SU-DHL-6 (cell line): Measurements from ENCODE around the gene SLX4IP.

Experiments
- H2AFZ ChIP-seq: fragments of 200-600 bp; sonication (generic); 2 replicates; pipeline ENCODE4 v1.6.1; 2014; ENCODE audit warnings: low read depth, mild to moderate bottlenecking, moderate library complexity, mixed read lengths, antibody characterized with exemption, low read length; ENCODE audit not compliant: severe bottlenecking
- H3F3A ChIP-seq: fragments of 200-600 bp; shearing (Covaris generic); 2 replicates; pipeline ENCODE4 v1.6.0; 2016; ENCODE audit warnings: antibody characterized with exemption, mild to moderate bottlenecking; ENCODE audit not compliant: insufficient read depth
- H3K27ac ChIP-seq: fragments of 200-600 bp; sonication (generic); 2 replicates; pipeline ENCODE4 v1.5.1; 2016; ENCODE audit warnings: low read depth, mild to moderate bottlenecking, low read length, moderate library complexity, mixed read lengths
- H3K27me3 ChIP-seq: fragments of 200-600 bp; sonication (generic), shearing (Covaris generic); 2 replicates; pipeline ENCODE4 v1.6.0; 2014; ENCODE audit warnings: mild to moderate bottlenecking, low read length
- H3K36me3 ChIP-seq: fragments of 200-600 bp; sonication (generic); 2 replicates; pipeline ENCODE4 v1.6.1; 2014; ENCODE audit warnings: mild to moderate bottlenecking, low read length, mixed read lengths
- H3K4me2 ChIP-seq: fragments of 300-600, 200-600 bp; shearing (Covaris generic), sonication (generic); 2 replicates; pipeline ENCODE4 v1.6.0; 2014; ENCODE audit warnings: low read length, low read depth, mild to moderate bottlenecking; ENCODE audit not compliant: poor library complexity, severe bottlenecking
- H3K4me3 ChIP-seq: fragments of 200-600 bp; sonication (generic); 2 replicates; pipeline ENCODE4 v1.5.1; 2014; ENCODE audit warnings: antibody characterized with exemption, low read length, mild to moderate bottlenecking, mixed read lengths; ENCODE audit not compliant: insufficient read depth, poor library complexity, severe bottlenecking
- H3K79me2 ChIP-seq: fragments of 200-600 bp; sonication (generic); 2 replicates; pipeline ENCODE4 v1.6.1; 2014; ENCODE audit warnings: mild to moderate bottlenecking, low read length, moderate library complexity; ENCODE audit not compliant: insufficient read depth
- H3K9ac ChIP-seq: fragments of 200-600 bp; sonication (generic); 2 replicates; pipeline ENCODE4 v1.7.0; 2014; ENCODE audit warnings: mild to moderate bottlenecking, low read length
- H3K9me2 ChIP-seq: fragments of 200-600 bp; sonication (generic); replicated peaks from 2 replicates; pipeline ENCODE4 v1.6.1; 2014; ENCODE audit warnings: low read length; ENCODE audit not compliant: insufficient read depth
- H3K9me3 ChIP-seq: fragments of 200-600 bp; sonication (generic); 2 replicates; pipeline ENCODE4 v1.6.1; 2014; ENCODE audit warnings: low read length, mixed read lengths; ENCODE audit not compliant: insufficient read depth
- H4K20me1 ChIP-seq: fragments of 200-600 bp; sonication (generic); 2 replicates; pipeline ENCODE4 v1.6.1; 2014; ENCODE audit warnings: low read depth, mild to moderate bottlenecking, antibody characterized with exemption, low read length, moderate library complexity, mixed read lengths
- CTCF ChIP-seq: fragments of 200-600 bp; sonication (generic); IDR thresholded peaks from one replicate; pipeline ENCODE4 v1.5.1; 2017; ENCODE audit warnings: antibody characterized with exemption, mild to moderate bottlenecking, low read length, moderate library complexity; ENCODE audit not compliant: insufficient read depth, poor library complexity, severe bottlenecking
- EZH2phosphoT487 ChIP-seq: fragments of 200-600 bp; sonication (generic), shearing (Covaris generic); conservative IDR thresholded peaks from 2 replicates; pipeline ENCODE4 v1.6.1; 2018; ENCODE audit warnings: mild to moderate bottlenecking, antibody characterized with exemption, low read length, moderate library complexity, mixed read lengths

SLX4IP gene

GRCh38 chr20:10522328-10522727 lies 87.2 kb downstream of the SLX4IP start:
- H3K27ac ChIP-seq: no peak overlapping the region
- no peaks in the 10 kb centered on the region; the same call in 1 of the 2 replicates for H4K20me1 ChIP-seq
- H3K4me2 ChIP-seq: no peak overlapping the region

GRCh38 chr20:10523443-10523842 lies 88.3 kb downstream of the SLX4IP start:
- no peak overlapping the region for H3K4me3 ChIP-seq
- peaks cover 11% of the 10 kb centered on the region; the same call in 1 of the 2 replicates for H3K79me2 ChIP-seq
- H3K27ac ChIP-seq: no peak overlapping the region

More at GRCh38 chr20:10522328-10522727, 87.2 kb downstream of the SLX4IP start:
- Histone ChIP-seq H3K27me3 (no peaks in the 10 kb centered on the region), H3K36me3 (no peaks in the 10 kb centered on the region), H3F3A (no peaks in the 10 kb centered on the region), H3K9me3 (no peaks in the 10 kb centered on the region), H3K9me2 (no peaks in the 10 kb centered on the region), H2AFZ (no peak overlapping the region), H3K4me3 (no peak overlapping the region), H3K79me2 (peaks cover 11% of the 10 kb centered on the region; the same call in 1 of the 2 replicates), H3K9ac (no peak overlapping the region)
- TF ChIP-seq EZH2phosphoT487 (no peak), CTCF (no peak)

GRCh38 chr20:10524034-10524476 lies 89.0 kb downstream of the SLX4IP start:
- Histone ChIP-seq H3K27me3 (no peaks in the 10 kb centered on the region), H3K4me3 (no peak overlapping the region), H4K20me1 (no peaks in the 10 kb centered on the region; the same call in 1 of the 2 replicates), H3K4me2 (no peak overlapping the region), H3F3A (no peaks in the 10 kb centered on the region), H3K9me2 (no peaks in the 10 kb centered on the region), H3K36me3 (no peaks in the 10 kb centered on the region), H3K27ac (no peak overlapping the region), H3K9me3 (no peaks in the 10 kb centered on the region), H3K9ac (no peak overlapping the region), H2AFZ (no peak overlapping the region), H3K79me2 (peaks cover 11% of the 10 kb centered on the region; the same call in 1 of the 2 replicates)
- TF ChIP-seq EZH2phosphoT487: no peak

More at GRCh38 chr20:10523443-10523842, 88.3 kb downstream of the SLX4IP start:
- no peak for TF ChIP-seq EZH2phosphoT487
- no peak for TF ChIP-seq CTCF
- Histone ChIP-seq H3K9me3 (no peaks in the 10 kb centered on the region), H3K9ac (no peak overlapping the region), H3K4me2 (no peak overlapping the region), H3K36me3 (no peaks in the 10 kb centered on the region), H4K20me1 (no peaks in the 10 kb centered on the region; the same call in 1 of the 2 replicates), H2AFZ (no peak overlapping the region), H3K9me2 (no peaks in the 10 kb centered on the region), H3F3A (no peaks in the 10 kb centered on the region), H3K27me3 (no peaks in the 10 kb centered on the region)

- no peak overlapping the region for H2AFZ ChIP-seq
- H3F3A ChIP-seq: no peaks in the 10 kb centered on the region
- H3K27ac ChIP-seq: no peak overlapping the region
- H3K36me3 ChIP-seq: no peaks in the 10 kb centered on the region
- H3K4me3 ChIP-seq: no peak overlapping the region
- TF ChIP-seq CTCF (no peak), EZH2phosphoT487 (no peak)
- H4K20me1 ChIP-seq: no peaks in the 10 kb centered on the region; the same call in 1 of the 2 replicates
- H3K27me3 ChIP-seq: no peaks in the 10 kb centered on the region
- no peak overlapping the region for H3K9ac ChIP-seq
- H3K4me2 ChIP-seq: no peak overlapping the region
- H3K9me2 ChIP-seq: no peaks in the 10 kb centered on the region
- no peaks in the 10 kb centered on the region for H3K9me3 ChIP-seq
- H3K79me2 ChIP-seq: peaks cover 11% of the 10 kb centered on the region; the same call in 1 of the 2 replicates
Measured at GRCh38 chr20:10524643-10525042, 89.5 kb downstream of the SLX4IP start.
